H1 (cell line): ENCODE data around the gene FBXO44. TPM values are rescaled to one million over a fixed set of nuclear protein-coding genes. Genes with fewer than 3 reads are reported as not detected.

ENCODE experiments used
- BACH1 ChIP-seq: IDR thresholded peaks from 2 replicates; pipeline ENCODE4 v1.6.1; 2012; ENCODE audit warnings: low read length, improper control_type of control experiment
- CBX5 ChIP-seq: fragments of 300-800, 300-1000 bp; sonication (generic); IDR thresholded peaks from 2 replicates; pipeline ENCODE4 v1.7.1; 2016; ENCODE audit warnings: antibody characterized with exemption, low read length, low read depth
- CEBPB ChIP-seq: IDR thresholded peaks from 2 replicates; pipeline ENCODE4 v1.6.1; 2012; ENCODE audit warnings: low read depth, low read length
- CHD2 ChIP-seq: IDR thresholded peaks from 2 replicates; pipeline ENCODE4 v1.6.1; 2012; ENCODE audit warnings: low read length, improper control_type of control experiment
- CHD7 ChIP-seq: fragments of 300-600 bp; sonication (generic); IDR thresholded peaks from 2 replicates; pipeline ENCODE4 v1.7.1; 2012; ENCODE audit warnings: low read length, moderate library complexity, mild to moderate bottlenecking, inconsistent platforms; ENCODE audit not compliant: insufficient replicate concordance
- RFX5 ChIP-seq: IDR thresholded peaks from 2 replicates; pipeline ENCODE4 v1.6.1; 2011; ENCODE audit warnings: low read depth, low read length, improper control_type of control experiment, borderline replicate concordance
- SIRT6 ChIP-seq: IDR thresholded peaks from one replicate; pipeline ENCODE4 v1.7.1; 2012; ENCODE audit warnings: low read length, inconsistent platforms
- ZNF274 ChIP-seq: IDR thresholded peaks from 2 replicates; pipeline ENCODE4 v1.7.0; 2012; ENCODE audit warnings: low read length, borderline replicate concordance; ENCODE audit errors: extremely low read depth
- polyA plus RNA-seq, 7 experiments: library from polyadenylated mRNA; depleted of rRNA in 3 of 7; stranded (reverse) in 5 of 7; unstranded in 2 of 7; fragments of >200 nt in 5 of 7; fragments of 200-250 nt in 2 of 7; gene quantifications; 1 replicate in 5 of 7; 2 replicates in 1 of 7; 4 replicates in 1 of 7; pipeline versions ENCODE4 v1.2.1 to v1.2.3, GENCODE V29; 2011 to 2013; ENCODE audit warnings: missing spikeins in 2 of 7, mixed read lengths in 2 of 7
- total RNA-seq: library from RNA; stranded (reverse); fragmentation: NEBNext Ultra II Directional; extraction: Animal tissue kit (Norgen Biotek cat#: 25700); gene quantifications from 2 replicates; pipeline ENCODE4 v1.2.1, GENCODE V29; 2021

FBXO44 gene
- total and polyA plus RNA-seq, 2 of the 8 experiments (the other 6 are each of a cell fraction or from before 2014, with no cell fraction given), result 27.0 to 27.2 TPM

- TF ChIP-seq CHD7 (no peak), CBX5 (no peak), CHD2 (no peak), SIRT6 (no peak), BACH1 (no peak), ZNF274 (no peak), RFX5 (no peak), CEBPB (no peak)
Measured at GRCh38 chr1:11606775-11607174, 47.9 kb upstream of the FBXO44 start (continued).
